Naive B cell (primary cell): ENCODE results near the gene EP400. TPM values are rescaled to one million over a fixed set of nuclear protein-coding genes. Genes with fewer than 3 reads are reported as not detected.
"Not testable (repeated sequence)": the region's sequence is repeated elsewhere in the genome, so short reads cannot be mapped to it uniquely, and the experiment has no call there.

ENCODE experiments used
- ATAC-seq, 2 donors: fragments of 150-1000 bp; cut with Tn5 transposase; 2 replicates each; pipeline ENCODE4 v1.10.0; 2021; ENCODE audit warnings: low read depth in 2 of 2, mild to moderate bottlenecking in 2 of 2, moderate library complexity in 2 of 2
- DNase-seq: peaks from one replicate; pipeline ENCODE4 v3.0.0; 2022
- H3K27ac Mint-ChIP-seq, 6 donors: one replicate each; pipeline ENCODE4 v1.8.0; 2020 to 2022; ENCODE audit warnings: mild to moderate bottlenecking in 6 of 6, mixed read lengths in 6 of 6, moderate library complexity in 5 of 6, inconsistent platforms in 2 of 6
- H3K27me3 Mint-ChIP-seq, 3 donors: one replicate each; pipeline ENCODE4 v1.8.0; 2021 to 2022; ENCODE audit warnings: mixed read lengths in 3 of 3, mild to moderate bottlenecking in 1 of 3
- H3K36me3 Mint-ChIP-seq, 2 donors: one replicate each; pipeline ENCODE4 v1.8.0; 2020 to 2022; ENCODE audit warnings: mixed read lengths in 2 of 2, inconsistent platforms in 1 of 2, mild to moderate bottlenecking in 1 of 2
- H3K4me1 Mint-ChIP-seq, 3 donors: one replicate each; pipeline ENCODE4 v1.8.0; 2020 to 2022; ENCODE audit warnings: mixed read lengths in 3 of 3, inconsistent platforms in 1 of 3, mild to moderate bottlenecking in 1 of 3, moderate library complexity in 1 of 3
- H3K4me3 Mint-ChIP-seq, 8 donors: one replicate each; pipeline ENCODE4 v1.8.0; 2020 to 2022; ENCODE audit warnings: mild to moderate bottlenecking in 8 of 8, mixed read lengths in 8 of 8, moderate library complexity in 8 of 8, inconsistent platforms in 2 of 8
- H3K9me3 Mint-ChIP-seq, 7 donors: one replicate each; pipeline ENCODE4 v1.8.0; 2020 to 2022; ENCODE audit warnings: mixed read lengths in 7 of 7, mild to moderate bottlenecking in 5 of 7, inconsistent platforms in 2 of 7, moderate library complexity in 1 of 7
- polyA plus RNA-seq, 6 donors: library from polyadenylated mRNA; unstranded; fragments of 300-500 nt; fragmentation: Illumina TruSeq; gene quantifications; one replicate each; pipeline ENCODE4 v1.2.3, GENCODE V29; 2021; ENCODE audit warnings: low read depth in 6 of 6

The EP400 gene
- polyA plus RNA-seq, 6 donors from 2014 or later = 5.8 to 11.7 (median 6.4) TPM

DNA sequence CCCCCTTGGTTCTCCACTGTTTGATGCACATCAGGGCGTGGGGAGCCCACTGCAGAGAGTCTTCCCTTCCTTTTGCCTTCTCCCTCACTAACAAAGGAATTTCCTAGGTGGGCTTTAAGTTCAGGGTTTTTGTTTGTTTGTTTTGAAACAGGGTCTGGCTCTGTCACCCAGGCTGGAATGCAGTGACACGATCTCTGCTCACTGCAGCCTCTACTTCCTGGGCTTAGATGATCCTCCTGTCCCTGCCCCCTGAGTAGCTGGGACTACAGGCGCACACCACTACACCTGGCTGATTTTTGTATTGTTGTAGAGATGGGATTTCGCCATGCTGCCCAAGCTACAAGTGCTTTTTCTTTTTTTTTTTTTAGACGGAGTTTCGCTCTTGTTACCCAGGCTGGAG lies 33.8 kb downstream of the EP400 start:
- DNase-seq = no peak
- H3K27ac Mint-ChIP-seq = no peak overlapping the region
- no peaks in the 10 kb centered on the region for H3K9me3 Mint-ChIP-seq
- ATAC-seq = no peak
- H3K27me3 Mint-ChIP-seq = no peaks in the 10 kb centered on the region
- no peak overlapping the region for H3K4me3 Mint-ChIP-seq
- peaks cover 4 to 24% of the 10 kb centered on the region in 2 donors for H3K36me3 Mint-ChIP-seq
- H3K4me1 Mint-ChIP-seq = peaks cover 0 to 7% (median 4%) of the 10 kb centered on the region in 3 donors

DNA sequence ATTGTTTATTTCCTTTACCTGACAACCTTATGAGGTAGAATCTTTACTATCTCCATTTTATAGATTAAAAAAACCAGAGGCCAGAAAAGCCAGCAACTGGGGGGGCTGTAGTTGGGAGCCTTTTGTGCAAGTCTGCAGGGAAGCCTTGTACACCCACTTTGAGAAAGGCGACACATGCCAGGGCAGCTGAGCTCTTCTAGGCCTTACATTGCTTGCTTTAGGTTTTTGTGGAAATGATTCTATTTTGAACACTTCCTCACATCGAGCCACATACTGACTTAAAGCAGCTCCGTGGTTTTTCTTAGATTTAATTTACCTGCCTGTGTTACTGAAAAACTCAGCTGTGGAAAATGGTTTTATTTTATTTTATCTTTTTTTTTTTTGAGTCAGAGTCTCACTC lies 34.6 kb downstream of the EP400 start:
- Mint-ChIP-seq H3K27me3 (no peaks in the 10 kb centered on the region), H3K9me3 (no peaks in the 10 kb centered on the region), H3K4me1 (peaks cover 0 to 7% (median 4%) of the 10 kb centered on the region in 3 donors), H3K27ac (peak overlapping the region in 2 of 6 donors; percentile 15 to 39), H3K36me3 (peaks cover 4 to 28% of the 10 kb centered on the region in 2 donors), H3K4me3 (no peak overlapping the region)
- ATAC-seq (no peak), DNase-seq (no peak)

DNA sequence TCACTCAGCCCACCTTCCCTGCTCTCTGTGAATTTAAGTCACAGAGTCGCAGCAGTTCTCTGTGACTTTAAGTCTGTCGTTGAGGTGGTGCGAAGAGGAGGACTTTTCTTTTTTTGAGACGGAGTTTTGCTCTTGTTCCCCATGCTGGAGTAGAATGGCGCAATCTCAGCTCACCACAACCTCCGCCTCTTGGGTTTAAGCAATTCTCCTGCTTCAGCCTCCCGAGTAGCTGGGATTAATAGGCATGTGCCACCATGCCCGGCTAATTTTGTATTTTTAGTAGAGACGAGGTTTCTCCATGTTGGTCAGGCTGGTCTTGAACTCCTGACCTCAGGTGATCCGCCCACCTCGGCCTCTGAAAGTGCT lies 35.8 kb downstream of the EP400 start:
- H3K36me3 Mint-ChIP-seq = peaks cover 8 to 39% of the 10 kb centered on the region in 2 donors
- not testable (repeated sequence) for H3K9me3 Mint-ChIP-seq, H3K4me1 Mint-ChIP-seq, ATAC-seq, H3K4me3 Mint-ChIP-seq, H3K27ac Mint-ChIP-seq, H3K27me3 Mint-ChIP-seq, DNase-seq

DNA sequence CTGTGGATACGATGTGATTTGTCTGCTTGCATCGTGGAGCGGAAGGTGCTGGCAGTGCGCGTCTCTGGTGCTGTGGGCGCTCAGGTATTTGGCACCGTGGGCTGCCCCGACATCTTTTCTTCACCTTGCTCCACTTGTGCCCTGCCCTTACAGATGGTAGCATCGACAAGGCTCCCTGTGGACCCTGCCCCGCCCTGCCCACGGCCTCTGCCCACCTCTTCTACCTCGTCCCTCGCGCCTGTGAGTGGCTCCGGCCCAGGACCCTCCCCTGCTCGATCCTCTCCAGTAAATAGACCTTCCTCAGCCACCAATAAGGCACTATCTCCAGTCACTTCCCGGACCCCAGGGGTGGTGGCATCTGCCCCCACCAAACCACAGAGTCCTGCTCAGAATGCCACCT lies 36.6 kb downstream of the EP400 start:
- no peaks in the 10 kb centered on the region for H3K27me3 Mint-ChIP-seq
- H3K9me3 Mint-ChIP-seq = no peaks in the 10 kb centered on the region
- ATAC-seq (no peak), DNase-seq (no peak)
- H3K27ac Mint-ChIP-seq = peak overlapping the region in 1 of 6 donors; percentile 79
- no peak overlapping the region for H3K4me3 Mint-ChIP-seq
- peaks cover 8 to 41% of the 10 kb centered on the region in 2 donors for H3K36me3 Mint-ChIP-seq
- peaks cover 0 to 7% (median 4%) of the 10 kb centered on the region in 3 donors for H3K4me1 Mint-ChIP-seq

DNA sequence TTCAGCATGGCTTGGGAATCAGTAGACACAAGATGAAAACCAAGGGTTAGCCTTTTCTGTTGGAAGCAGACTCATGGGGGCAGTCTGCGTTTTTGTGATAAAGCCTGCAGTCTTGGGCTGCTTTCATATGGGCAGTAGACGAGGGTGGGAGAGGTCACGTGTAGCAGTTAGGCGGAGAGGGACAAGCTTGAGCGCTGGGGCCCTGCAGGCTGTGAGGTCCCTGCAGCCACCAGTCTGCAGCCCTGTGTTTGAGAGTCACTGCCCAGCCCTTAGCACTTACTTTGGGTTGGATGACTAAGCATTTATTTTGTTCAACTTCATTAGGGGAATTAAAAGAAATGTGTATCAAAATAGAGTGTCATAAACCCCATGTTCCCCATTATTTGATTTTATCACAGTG lies 37.2 kb downstream of the EP400 start:
- Mint-ChIP-seq H3K4me1 (peaks cover 0 to 7% (median 4%) of the 10 kb centered on the region in 3 donors), H3K36me3 (peaks cover 8 to 42% of the 10 kb centered on the region in 2 donors), H3K4me3 (no peak overlapping the region), H3K9me3 (no peaks in the 10 kb centered on the region), H3K27me3 (no peaks in the 10 kb centered on the region), H3K27ac (peak overlapping the region in 1 of 6 donors; percentile 2)
- DNase-seq (no peak), ATAC-seq (no peak)

DNA sequence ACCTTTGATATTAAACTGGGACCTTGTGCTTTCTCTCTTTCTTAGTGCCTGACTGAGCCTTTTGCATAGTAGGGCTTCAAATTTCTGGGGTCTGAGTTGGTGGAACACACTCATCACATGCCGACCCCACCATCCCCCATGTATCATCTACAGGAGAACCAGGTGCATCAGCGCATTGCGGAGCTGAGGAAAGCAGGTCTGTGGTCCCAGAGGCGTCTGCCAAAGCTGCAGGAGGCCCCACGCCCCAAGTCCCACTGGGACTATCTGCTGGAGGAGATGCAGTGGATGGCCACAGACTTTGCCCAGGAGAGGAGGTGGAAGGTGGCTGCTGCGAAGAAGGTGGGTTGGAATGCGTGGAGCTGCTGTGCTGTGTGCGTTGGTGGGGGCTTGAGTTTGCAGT lies 37.8 kb downstream of the EP400 start:
- Mint-ChIP-seq H3K27ac (peak overlapping the region in 1 of 6 donors; percentile 61), H3K36me3 (peaks cover 14 to 47% of the 10 kb centered on the region in 2 donors), H3K4me3 (no peak overlapping the region), H3K4me1 (peaks cover 0 to 7% (median 4%) of the 10 kb centered on the region in 3 donors), H3K27me3 (no peaks in the 10 kb centered on the region), H3K9me3 (no peaks in the 10 kb centered on the region)
- ATAC-seq (no peak), DNase-seq (no peak)

DNA sequence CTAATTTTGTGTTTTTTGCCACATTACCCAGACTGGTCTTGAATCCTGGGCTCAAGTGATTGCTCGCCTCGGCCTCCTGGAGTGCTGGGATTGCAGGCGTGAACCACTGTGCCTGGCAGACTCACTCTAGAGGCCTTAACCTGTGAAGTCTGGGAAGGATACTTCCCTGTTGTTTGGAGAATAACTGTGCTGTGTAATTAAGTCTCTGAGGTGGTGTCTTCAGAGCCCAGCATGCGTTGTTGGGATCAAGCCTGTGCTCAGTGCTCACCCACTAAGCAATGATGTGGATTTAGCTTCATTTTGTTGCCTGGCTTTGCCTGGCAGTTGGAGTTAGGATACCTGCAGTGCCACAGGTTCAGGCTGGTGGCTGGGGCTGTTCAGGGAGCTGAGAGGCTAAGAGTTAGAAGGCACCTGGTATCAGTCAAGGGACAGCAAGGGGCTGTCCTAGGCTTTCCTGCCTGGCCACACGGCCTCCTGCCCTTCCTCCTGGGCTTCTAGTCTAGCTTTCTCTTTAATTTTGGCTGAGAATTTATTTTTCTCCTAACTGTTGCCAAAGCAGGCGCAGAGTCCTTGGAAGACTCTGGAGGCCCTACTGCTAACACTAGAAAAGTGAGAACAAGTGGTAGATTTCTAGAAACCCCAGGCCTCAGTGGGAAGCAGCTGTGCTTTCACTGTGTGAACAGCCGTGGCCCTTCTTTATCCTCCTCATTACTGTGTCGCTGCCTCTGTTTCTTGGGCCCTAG lies 38.5 kb downstream of the EP400 start:
- Mint-ChIP-seq H3K36me3 (peaks cover 14 to 53% of the 10 kb centered on the region in 2 donors), H3K9me3 (no peaks in the 10 kb centered on the region), H3K4me1 (peaks cover 0 to 7% (median 4%) of the 10 kb centered on the region in 3 donors), H3K27ac (peak overlapping the region in 3 of 6 donors; percentile 7 to 89 (median 61)), H3K4me3 (no peak overlapping the region), H3K27me3 (no peaks in the 10 kb centered on the region)
- ATAC-seq (no peak), DNase-seq (no peak)

DNA sequence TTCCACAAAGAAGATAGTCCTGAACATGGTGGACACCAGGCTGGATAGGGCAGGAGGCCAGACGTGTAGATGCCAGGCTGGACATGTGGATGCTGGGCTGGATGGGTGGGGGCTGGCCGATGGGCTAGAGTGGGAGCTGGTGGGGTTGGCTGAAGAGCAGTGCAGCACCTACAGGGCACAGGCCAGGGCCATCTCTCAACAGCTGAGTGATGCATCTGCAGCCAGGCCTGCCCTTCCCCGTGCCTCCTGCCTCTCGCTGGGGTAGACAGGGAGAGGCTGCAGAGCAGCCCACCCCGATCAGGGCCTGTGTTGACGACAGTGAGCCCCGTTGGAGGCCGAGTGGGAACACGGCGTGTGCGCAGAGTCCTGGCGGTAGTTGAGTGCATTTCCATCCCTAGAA lies 39.3 kb downstream of the EP400 start:
- peaks cover 0 to 7% (median 4%) of the 10 kb centered on the region in 3 donors for H3K4me1 Mint-ChIP-seq
- ATAC-seq (no peak), DNase-seq (no peak)
- H3K27me3 Mint-ChIP-seq = no peaks in the 10 kb centered on the region
- peak overlapping the region in 1 of 6 donors; percentile 89 for H3K27ac Mint-ChIP-seq
- H3K36me3 Mint-ChIP-seq = peaks cover 14 to 61% of the 10 kb centered on the region in 2 donors
- no peaks in the 10 kb centered on the region for H3K9me3 Mint-ChIP-seq
- no peak overlapping the region for H3K4me3 Mint-ChIP-seq

DNA sequence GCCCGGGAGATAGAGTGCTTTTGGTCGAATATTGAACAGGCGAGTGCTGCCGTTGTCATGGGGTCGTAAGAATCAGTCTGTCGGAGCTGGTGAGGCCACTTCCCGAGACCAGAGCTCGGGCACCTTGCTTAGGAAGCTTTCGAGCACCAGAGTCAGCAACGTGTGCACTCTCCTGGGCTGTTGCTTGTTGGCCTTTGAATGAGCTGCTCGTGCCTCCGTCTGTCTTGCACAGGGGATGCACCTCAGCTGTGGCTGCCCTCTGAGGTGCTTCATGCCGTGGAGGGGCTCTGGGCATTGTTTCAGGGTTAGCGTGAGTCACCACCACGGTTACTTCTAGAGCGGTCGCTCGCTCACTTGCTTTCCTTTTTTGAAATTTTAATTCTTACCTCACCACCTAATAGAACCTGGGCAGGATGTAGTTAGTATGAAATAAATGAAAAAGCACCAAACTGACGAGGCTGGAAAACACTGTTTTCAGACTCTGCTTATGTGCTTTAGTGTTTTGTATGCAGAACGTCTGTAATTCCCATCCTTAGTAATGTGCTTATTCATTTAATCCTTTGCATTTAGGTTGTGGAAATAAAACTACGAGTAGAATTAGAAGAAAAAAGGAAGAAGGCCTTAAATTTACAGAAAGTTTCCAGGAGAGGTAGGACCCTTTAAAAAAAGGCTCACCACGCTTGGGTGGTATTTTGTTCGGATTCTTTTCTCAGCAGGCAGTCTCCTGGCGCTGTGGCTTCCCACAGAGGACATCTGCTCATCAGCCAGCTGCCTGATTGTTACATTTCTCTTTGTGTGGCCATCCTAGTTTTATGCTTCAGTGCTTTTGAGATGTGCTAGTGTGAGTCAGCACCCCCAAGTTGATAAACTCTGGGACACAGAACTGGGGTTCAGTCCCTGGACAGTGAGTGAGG lies 40.6 kb downstream of the EP400 start:
- Mint-ChIP-seq H3K36me3 (peaks cover 21 to 74% of the 10 kb centered on the region in 2 donors), H3K27ac (no peak overlapping the region), H3K27me3 (no peaks in the 10 kb centered on the region)

DNA sequence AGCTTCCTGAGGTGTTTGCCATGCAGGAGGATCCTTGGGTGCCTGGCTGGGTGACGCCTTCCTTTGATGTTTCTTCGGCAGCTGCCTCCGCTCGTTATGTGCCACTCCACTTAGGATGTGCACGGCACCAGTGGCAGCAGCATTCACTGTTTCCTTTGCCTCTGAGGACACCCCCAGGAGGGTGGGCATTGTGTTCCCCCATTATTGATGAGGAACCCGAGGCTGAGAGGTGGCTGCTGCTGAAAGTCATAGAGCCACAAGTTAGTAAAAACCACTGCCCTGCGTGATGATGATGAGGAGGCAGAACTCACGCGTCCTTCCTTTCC lies 41.2 kb downstream of the EP400 start:
- Mint-ChIP-seq H3K4me1 (peaks cover 0 to 7% (median 4%) of the 10 kb centered on the region in 3 donors), H3K36me3 (peaks cover 21 to 74% of the 10 kb centered on the region in 2 donors), H3K27ac (peak overlapping the region in 1 of 6 donors; percentile 54), H3K27me3 (no peaks in the 10 kb centered on the region), H3K4me3 (no peak overlapping the region), H3K9me3 (no peaks in the 10 kb centered on the region)
- no peak for DNase-seq
- no peak for ATAC-seq

More for the DNA sequence above, 40.6 kb downstream of the EP400 start:
- ATAC-seq (no peak), DNase-seq (no peak)
- Mint-ChIP-seq H3K9me3 (no peaks in the 10 kb centered on the region), H3K4me3 (no peak overlapping the region), H3K4me1 (peaks cover 0 to 7% (median 4%) of the 10 kb centered on the region in 3 donors)

DNA sequence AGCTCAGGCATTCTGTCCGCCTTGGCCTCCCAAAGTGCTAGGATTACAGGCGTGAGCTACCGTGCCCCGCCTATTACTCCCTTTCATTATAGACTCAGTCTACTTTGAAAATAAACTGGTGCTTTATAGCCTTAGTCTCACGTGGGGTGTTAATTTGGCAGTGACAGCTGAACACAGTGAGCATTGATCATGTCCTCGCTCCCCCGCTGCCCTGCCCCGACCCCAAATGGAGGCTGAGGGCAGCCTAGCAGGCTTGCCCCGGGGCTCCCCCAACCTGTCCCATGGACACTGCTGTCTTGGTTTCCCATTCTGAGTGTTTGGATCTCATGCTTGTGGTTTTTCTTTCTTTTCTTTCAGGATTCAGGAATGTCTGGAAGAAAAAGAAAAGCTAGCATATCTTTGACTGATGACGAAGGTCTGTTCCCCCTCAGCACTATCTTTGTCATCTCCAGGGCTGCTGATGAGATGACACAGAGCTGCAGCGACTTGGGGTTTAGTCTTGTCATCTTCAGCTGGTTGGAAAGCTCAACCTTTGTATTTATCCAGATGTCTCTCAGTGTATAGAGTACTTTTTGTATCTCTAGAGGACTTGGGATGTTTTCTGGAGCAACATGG lies 42.2 kb downstream of the EP400 start:
- H3K27me3 Mint-ChIP-seq = no peaks in the 10 kb centered on the region
- H3K27ac Mint-ChIP-seq = peak overlapping the region in 1 of 6 donors; percentile 83
- DNase-seq (no peak), ATAC-seq (no peak)
- H3K36me3 Mint-ChIP-seq = peaks cover 21 to 73% of the 10 kb centered on the region in 2 donors
- H3K9me3 Mint-ChIP-seq = no peaks in the 10 kb centered on the region
- H3K4me1 Mint-ChIP-seq = peaks cover 0 to 4% (median 3%) of the 10 kb centered on the region in 3 donors
- no peak overlapping the region for H3K4me3 Mint-ChIP-seq

DNA sequence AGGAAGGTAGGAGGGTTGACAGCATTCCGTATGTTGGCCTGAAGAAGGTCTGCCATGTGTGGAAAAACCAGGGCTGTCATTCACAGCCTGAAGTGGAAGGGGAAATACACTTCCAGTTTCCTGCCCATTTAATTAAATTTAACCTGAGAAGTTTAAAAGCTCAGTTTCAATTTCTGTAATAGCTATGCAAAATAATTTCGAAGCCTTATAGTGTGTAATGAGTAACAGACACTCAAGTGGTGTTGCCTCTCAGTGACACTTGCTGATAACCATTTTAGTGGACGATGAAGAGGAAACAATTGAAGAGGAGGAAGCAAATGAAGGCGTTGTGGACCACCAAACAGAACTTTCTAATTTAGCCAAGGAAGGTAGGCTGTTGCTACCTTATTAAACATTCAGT lies 44.8 kb downstream of the EP400 start:
- peaks cover 16 to 58% of the 10 kb centered on the region in 2 donors for H3K36me3 Mint-ChIP-seq
- DNase-seq (no peak), ATAC-seq (no peak)
- no peaks in the 10 kb centered on the region for H3K27me3 Mint-ChIP-seq
- no peaks in the 10 kb centered on the region for H3K9me3 Mint-ChIP-seq
- H3K27ac Mint-ChIP-seq = peak overlapping the region in 3 of 6 donors; percentile 3 to 92 (median 12)
- no peaks in the 10 kb centered on the region for H3K4me1 Mint-ChIP-seq
- no peak overlapping the region for H3K4me3 Mint-ChIP-seq

DNA sequence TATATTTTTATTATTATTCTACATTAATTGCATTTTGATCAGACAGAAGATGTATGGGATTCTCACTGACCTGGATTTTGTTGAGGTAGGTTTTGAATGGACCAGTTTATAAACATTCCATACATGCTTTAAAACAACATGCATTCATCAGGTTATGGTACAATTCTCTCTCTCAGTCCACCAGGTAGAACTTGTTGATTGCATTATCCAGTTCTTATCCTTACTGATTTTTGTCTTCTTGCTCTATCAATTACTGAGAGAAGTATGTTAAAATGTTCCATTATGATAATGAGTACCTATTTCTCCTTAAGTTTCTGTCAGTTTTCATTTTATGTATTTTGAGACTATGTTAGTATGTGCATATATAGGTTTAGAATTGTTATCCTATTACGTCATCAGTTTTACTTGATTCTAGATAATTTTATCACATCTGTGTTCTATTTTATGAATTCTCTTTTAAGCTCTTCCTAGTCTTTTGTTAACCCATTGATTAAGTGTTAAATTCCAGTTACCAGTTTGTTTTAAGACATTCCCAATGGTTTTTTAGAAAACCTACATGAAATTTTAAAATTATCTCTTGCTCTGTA lies 50.6 kb downstream of the EP400 start:
- DNase-seq (no peak), ATAC-seq (no peak)
- Mint-ChIP-seq H3K4me3 (no peak overlapping the region), H3K27ac (no peak overlapping the region), H3K36me3 (peaks cover 0 to 7% of the 10 kb centered on the region in 2 donors), H3K27me3 (no peaks in the 10 kb centered on the region), H3K4me1 (no peaks in the 10 kb centered on the region), H3K9me3 (no peaks in the 10 kb centered on the region)
